ENCODE results near the gene E2F6. TPM values are rescaled to one million over a fixed set of nuclear protein-coding genes. Genes with fewer than 3 reads are reported as not detected.

The E2F6 gene
- total RNA-seq, 1 donor from 2014 or later: 8.9 TPM

- peaks cover 0 to 3% (median 2%) of the 10 kb centered on the region in 3 donors for H3K36me3 ChIP-seq (ENCODE audit: control insufficient read depth in 3 of 3, insufficient read depth in 3 of 3, low read length in 3 of 3)
- H3K4me1 ChIP-seq (ENCODE audit: control insufficient read depth in 3 of 3, insufficient read depth in 3 of 3, low read length in 3 of 3): peaks cover 35 to 41% (median 39%) of the 10 kb centered on the region in 3 donors
- H3K9me3 ChIP-seq (ENCODE audit: control insufficient read depth in 3 of 3, low read length in 3 of 3): no peaks in the 10 kb centered on the region
- H3K27me3 ChIP-seq (ENCODE audit: control insufficient read depth in 3 of 3, insufficient read depth in 3 of 3, low read length in 3 of 3): no peaks in the 10 kb centered on the region
- H3K9ac ChIP-seq (ENCODE audit: low read depth in 1 of 3, low read length in 3 of 3): peak overlapping the region; percentile 74 to 85 (median 85)
- peak overlapping the region; percentile 89 for H3K27ac ChIP-seq (ENCODE audit: low read depth, low read length)
- peak overlapping the region; percentile 83 to 90 (median 87) for H3K4me3 ChIP-seq (ENCODE audit: low read length in 3 of 3)
These were observed 864 bp downstream of the E2F6 start for GRCh38 chr2:11465110-11465484.

GRCh38 chr2:11459816-11460215 is 6.1 kb downstream of the E2F6 start:
- no peak overlapping the region for H3K27ac ChIP-seq (ENCODE audit: low read depth, low read length)
- no peak overlapping the region for H3K9ac ChIP-seq (ENCODE audit: low read depth in 1 of 3, low read length in 3 of 3)
- no peaks in the 10 kb centered on the region for H3K9me3 ChIP-seq (ENCODE audit: control insufficient read depth in 3 of 3, low read length in 3 of 3)
- H3K4me1 ChIP-seq (ENCODE audit: control insufficient read depth in 3 of 3, insufficient read depth in 3 of 3, low read length in 3 of 3): peaks cover 45 to 48% (median 48%) of the 10 kb centered on the region in 3 donors
- peaks cover 3 to 12% (median 9%) of the 10 kb centered on the region in 3 donors for H3K36me3 ChIP-seq (ENCODE audit: control insufficient read depth in 3 of 3, insufficient read depth in 3 of 3, low read length in 3 of 3)
- no peaks in the 10 kb centered on the region for H3K27me3 ChIP-seq (ENCODE audit: control insufficient read depth in 3 of 3, insufficient read depth in 3 of 3, low read length in 3 of 3)
- H3K4me3 ChIP-seq (ENCODE audit: low read length in 3 of 3): no peak overlapping the region

GRCh38 chr2:11458753-11459152 is 7.2 kb downstream of the E2F6 start:
- no peaks in the 10 kb centered on the region for H3K9me3 ChIP-seq (ENCODE audit: control insufficient read depth in 3 of 3, low read length in 3 of 3)
- H3K27me3 ChIP-seq (ENCODE audit: control insufficient read depth in 3 of 3, insufficient read depth in 3 of 3, low read length in 3 of 3): no peaks in the 10 kb centered on the region
- peak overlapping the region in 1 of 3 donors; percentile 17 for H3K9ac ChIP-seq (ENCODE audit: low read depth in 1 of 3, low read length in 3 of 3)
- peak overlapping the region; percentile 66 for H3K27ac ChIP-seq (ENCODE audit: low read depth, low read length)
- H3K36me3 ChIP-seq (ENCODE audit: control insufficient read depth in 3 of 3, insufficient read depth in 3 of 3, low read length in 3 of 3): peaks cover 3 to 10% (median 7%) of the 10 kb centered on the region in 3 donors
- H3K4me3 ChIP-seq (ENCODE audit: low read length in 3 of 3): peak overlapping the region in 1 of 3 donors; percentile 6
- peaks cover 38 to 42% (median 39%) of the 10 kb centered on the region in 3 donors for H3K4me1 ChIP-seq (ENCODE audit: control insufficient read depth in 3 of 3, insufficient read depth in 3 of 3, low read length in 3 of 3)

- Histone ChIP-seq H3K4me1 (ENCODE audit: control insufficient read depth in 3 of 3, insufficient read depth in 3 of 3, low read length in 3 of 3) (peaks cover 31 to 33% (median 31%) of the 10 kb centered on the region in 3 donors), H3K36me3 (ENCODE audit: control insufficient read depth in 3 of 3, insufficient read depth in 3 of 3, low read length in 3 of 3) (peaks cover 5 to 11% (median 9%) of the 10 kb centered on the region in 3 donors), H3K27ac (ENCODE audit: low read depth, low read length) (peak overlapping the region; percentile 66), H3K9me3 (ENCODE audit: control insufficient read depth in 3 of 3, low read length in 3 of 3) (no peaks in the 10 kb centered on the region), H3K27me3 (ENCODE audit: control insufficient read depth in 3 of 3, insufficient read depth in 3 of 3, low read length in 3 of 3) (no peaks in the 10 kb centered on the region), H3K4me3 (ENCODE audit: low read length in 3 of 3) (peak overlapping the region in 1 of 3 donors; percentile 6), H3K9ac (ENCODE audit: low read depth in 1 of 3, low read length in 3 of 3) (peak overlapping the region in 1 of 3 donors; percentile 17)
These were observed 8.0 kb downstream of the E2F6 start for GRCh38 chr2:11457935-11458334.

- no peaks in the 10 kb centered on the region for H3K9me3 ChIP-seq (ENCODE audit: control insufficient read depth in 3 of 3, low read length in 3 of 3)
- peaks cover 20 to 27% (median 23%) of the 10 kb centered on the region in 3 donors for H3K4me1 ChIP-seq (ENCODE audit: control insufficient read depth in 3 of 3, insufficient read depth in 3 of 3, low read length in 3 of 3)
- H3K27me3 ChIP-seq (ENCODE audit: control insufficient read depth in 3 of 3, insufficient read depth in 3 of 3, low read length in 3 of 3): no peaks in the 10 kb centered on the region
- peaks cover 11 to 20% (median 15%) of the 10 kb centered on the region in 3 donors for H3K36me3 ChIP-seq (ENCODE audit: control insufficient read depth in 3 of 3, insufficient read depth in 3 of 3, low read length in 3 of 3)
- H3K4me3 ChIP-seq (ENCODE audit: low read length in 3 of 3): no peak overlapping the region
- no peak overlapping the region for H3K9ac ChIP-seq (ENCODE audit: low read depth in 1 of 3, low read length in 3 of 3)
- no peak overlapping the region for H3K27ac ChIP-seq (ENCODE audit: low read depth, low read length)
These were observed 9.7 kb downstream of the E2F6 start for GRCh38 chr2:11456251-11456650.

- H3K27me3 ChIP-seq (ENCODE audit: control insufficient read depth in 3 of 3, insufficient read depth in 3 of 3, low read length in 3 of 3): no peaks in the 10 kb centered on the region
- no peaks in the 10 kb centered on the region for H3K9me3 ChIP-seq (ENCODE audit: control insufficient read depth in 3 of 3, low read length in 3 of 3)
- H3K9ac ChIP-seq (ENCODE audit: low read depth in 1 of 3, low read length in 3 of 3): no peak overlapping the region
- peaks cover 15 to 18% (median 16%) of the 10 kb centered on the region in 3 donors for H3K4me1 ChIP-seq (ENCODE audit: control insufficient read depth in 3 of 3, insufficient read depth in 3 of 3, low read length in 3 of 3)
- H3K4me3 ChIP-seq (ENCODE audit: low read length in 3 of 3): no peak overlapping the region
- no peak overlapping the region for H3K27ac ChIP-seq (ENCODE audit: low read depth, low read length)
- peaks cover 19 to 30% (median 26%) of the 10 kb centered on the region in 3 donors for H3K36me3 ChIP-seq (ENCODE audit: control insufficient read depth in 3 of 3, insufficient read depth in 3 of 3, low read length in 3 of 3)
These were observed 11.1 kb downstream of the E2F6 start for GRCh38 chr2:11454824-11455223.

GRCh38 chr2:11450791-11451190 is 15.2 kb downstream of the E2F6 start:
- H3K9me3 ChIP-seq (ENCODE audit: control insufficient read depth in 3 of 3, low read length in 3 of 3): no peaks in the 10 kb centered on the region
- H3K27me3 ChIP-seq (ENCODE audit: control insufficient read depth in 3 of 3, insufficient read depth in 3 of 3, low read length in 3 of 3): no peaks in the 10 kb centered on the region
- H3K4me3 ChIP-seq (ENCODE audit: low read length in 3 of 3): no peak overlapping the region
- H3K9ac ChIP-seq (ENCODE audit: low read depth in 1 of 3, low read length in 3 of 3): no peak overlapping the region
- no peaks in the 10 kb centered on the region for H3K4me1 ChIP-seq (ENCODE audit: control insufficient read depth in 3 of 3, insufficient read depth in 3 of 3, low read length in 3 of 3)
- peaks cover 40 to 56% (median 44%) of the 10 kb centered on the region in 3 donors for H3K36me3 ChIP-seq (ENCODE audit: control insufficient read depth in 3 of 3, insufficient read depth in 3 of 3, low read length in 3 of 3)
- H3K27ac ChIP-seq (ENCODE audit: low read depth, low read length): no peak overlapping the region

GRCh38 chr2:11446733-11447248 is 19.2 kb downstream of the E2F6 start:
- no peaks in the 10 kb centered on the region for H3K4me1 ChIP-seq (ENCODE audit: control insufficient read depth in 3 of 3, insufficient read depth in 3 of 3, low read length in 3 of 3)
- H3K36me3 ChIP-seq (ENCODE audit: control insufficient read depth in 3 of 3, insufficient read depth in 3 of 3, low read length in 3 of 3): peaks cover 41 to 57% (median 48%) of the 10 kb centered on the region in 3 donors
- no peaks in the 10 kb centered on the region for H3K9me3 ChIP-seq (ENCODE audit: control insufficient read depth in 3 of 3, low read length in 3 of 3)
- no peak overlapping the region for H3K4me3 ChIP-seq (ENCODE audit: low read length in 3 of 3)
- no peaks in the 10 kb centered on the region for H3K27me3 ChIP-seq (ENCODE audit: control insufficient read depth in 3 of 3, insufficient read depth in 3 of 3, low read length in 3 of 3)
- H3K27ac ChIP-seq (ENCODE audit: low read depth, low read length): no peak overlapping the region
- no peak overlapping the region for H3K9ac ChIP-seq (ENCODE audit: low read depth in 1 of 3, low read length in 3 of 3)

GRCh38 chr2:11444737-11445136 is 21.2 kb downstream of the E2F6 start:
- H3K27me3 ChIP-seq (ENCODE audit: control insufficient read depth in 3 of 3, insufficient read depth in 3 of 3, low read length in 3 of 3): no peaks in the 10 kb centered on the region

GRCh38 chr2:11438555-11439080 is 27.3 kb downstream of the E2F6 start:
- Histone ChIP-seq H3K27ac (ENCODE audit: low read depth, low read length) (no peak overlapping the region), H3K9me3 (ENCODE audit: control insufficient read depth in 3 of 3, low read length in 3 of 3) (peaks cover 0 to 2% (median 0%) of the 10 kb centered on the region in 3 donors), H3K9ac (ENCODE audit: low read depth in 1 of 3, low read length in 3 of 3) (no peak overlapping the region), H3K27me3 (ENCODE audit: control insufficient read depth in 3 of 3, insufficient read depth in 3 of 3, low read length in 3 of 3) (no peaks in the 10 kb centered on the region), H3K4me1 (ENCODE audit: control insufficient read depth in 3 of 3, insufficient read depth in 3 of 3, low read length in 3 of 3) (no peaks in the 10 kb centered on the region), H3K36me3 (ENCODE audit: control insufficient read depth in 3 of 3, insufficient read depth in 3 of 3, low read length in 3 of 3) (peaks cover under 1 to 2% (median 1%) of the 10 kb centered on the region in 3 donors), H3K4me3 (ENCODE audit: low read length in 3 of 3) (no peak overlapping the region)

More at GRCh38 chr2:11444737-11445136, 21.2 kb downstream of the E2F6 start:
- Histone ChIP-seq H3K9me3 (ENCODE audit: control insufficient read depth in 3 of 3, low read length in 3 of 3) (no peaks in the 10 kb centered on the region), H3K9ac (ENCODE audit: low read depth in 1 of 3, low read length in 3 of 3) (no peak overlapping the region), H3K27ac (ENCODE audit: low read depth, low read length) (no peak overlapping the region), H3K4me3 (ENCODE audit: low read length in 3 of 3) (no peak overlapping the region), H3K4me1 (ENCODE audit: control insufficient read depth in 3 of 3, insufficient read depth in 3 of 3, low read length in 3 of 3) (no peaks in the 10 kb centered on the region), H3K36me3 (ENCODE audit: control insufficient read depth in 3 of 3, insufficient read depth in 3 of 3, low read length in 3 of 3) (peaks cover 32 to 47% (median 36%) of the 10 kb centered on the region in 3 donors)

Measured in skeletal muscle tissue (tissue), 4 donors.